Skeletal muscle tissue (tissue), 4 donors: ENCODE results near the gene ZBP1. TPM values are rescaled to one million over a fixed set of nuclear protein-coding genes. Genes with fewer than 3 reads are reported as not detected.
A peak's percentile ranks its signal among the peaks of the same experiment; 100 is the strongest.

Experiments used
- H3K27ac ChIP-seq: one replicate; pipeline ENCODE4 v1.7.0; 2013; ENCODE audit warnings: mild to moderate bottlenecking, low read depth, low read length, inconsistent platforms
- H3K27me3 ChIP-seq, 3 donors: one replicate each; pipeline ENCODE4 v1.7.0; 2013; ENCODE audit warnings: low read length in 3 of 3; ENCODE audit not compliant: control insufficient read depth in 3 of 3, insufficient read depth in 3 of 3
- H3K36me3 ChIP-seq, 3 donors: one replicate each; pipeline ENCODE4 v1.7.0; 2013; ENCODE audit warnings: low read length in 3 of 3; ENCODE audit not compliant: control insufficient read depth in 3 of 3, insufficient read depth in 3 of 3
- H3K4me1 ChIP-seq, 3 donors: one replicate each; pipeline ENCODE4 v1.7.0; 2013; ENCODE audit warnings: low read length in 3 of 3, mild to moderate bottlenecking in 3 of 3; ENCODE audit not compliant: control insufficient read depth in 3 of 3, insufficient read depth in 3 of 3
- H3K4me3 ChIP-seq, 3 donors: one replicate each; pipeline ENCODE4 v1.7.0; 2013; ENCODE audit warnings: low read length in 3 of 3
- H3K9ac ChIP-seq, 3 donors: one replicate each; pipeline ENCODE4 v1.7.0; 2013; ENCODE audit warnings: low read length in 3 of 3, mild to moderate bottlenecking in 3 of 3, moderate library complexity in 2 of 3, low read depth in 1 of 3
- H3K9me3 ChIP-seq, 3 donors: one replicate each; pipeline ENCODE4 v1.7.0; 2013; ENCODE audit warnings: low read length in 3 of 3; ENCODE audit not compliant: control insufficient read depth in 3 of 3
- total RNA-seq: library from RNA; depleted of rRNA; stranded (reverse); fragments of >200 nt; gene quantifications from one replicate; pipeline ENCODE4 v1.2.3, GENCODE V29; 2014
- donor health status: Osteomylitis.

The ZBP1 gene
- total RNA-seq, 1 donor from 2014 or later, result under 0.01 TPM

DNA sequence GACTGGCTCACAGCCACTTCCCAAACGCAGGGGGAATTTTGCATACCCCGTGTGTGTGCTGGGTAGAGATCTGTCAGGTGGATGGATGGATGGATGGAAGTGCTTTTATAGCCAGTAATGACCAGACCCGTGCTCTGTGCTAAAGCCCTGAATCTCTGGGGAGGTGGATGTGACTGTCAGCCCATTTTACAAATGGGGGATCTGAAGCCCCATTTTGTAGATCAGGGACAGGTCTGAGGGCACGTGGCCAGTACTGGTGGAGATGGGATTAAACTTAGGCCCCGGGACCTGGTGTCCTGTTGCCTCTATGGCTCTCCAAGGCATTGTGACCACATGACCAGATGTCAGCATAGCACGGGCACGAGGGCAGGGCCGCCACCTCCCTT lies 38.2 kb upstream of the ZBP1 start:
- no peaks in the 10 kb centered on the region for H3K9me3 ChIP-seq
- H3K4me3 ChIP-seq, result no peak overlapping the region
- peaks cover 0 to 15% (median 10%) of the 10 kb centered on the region in 3 donors for H3K36me3 ChIP-seq
- H3K9ac ChIP-seq, result peak overlapping the region in 1 of 3 donors; percentile 3
- H3K4me1 ChIP-seq, result peaks cover 18 to 34% (median 27%) of the 10 kb centered on the region in 3 donors
- no peak overlapping the region for H3K27ac ChIP-seq
- no peaks in the 10 kb centered on the region for H3K27me3 ChIP-seq

DNA sequence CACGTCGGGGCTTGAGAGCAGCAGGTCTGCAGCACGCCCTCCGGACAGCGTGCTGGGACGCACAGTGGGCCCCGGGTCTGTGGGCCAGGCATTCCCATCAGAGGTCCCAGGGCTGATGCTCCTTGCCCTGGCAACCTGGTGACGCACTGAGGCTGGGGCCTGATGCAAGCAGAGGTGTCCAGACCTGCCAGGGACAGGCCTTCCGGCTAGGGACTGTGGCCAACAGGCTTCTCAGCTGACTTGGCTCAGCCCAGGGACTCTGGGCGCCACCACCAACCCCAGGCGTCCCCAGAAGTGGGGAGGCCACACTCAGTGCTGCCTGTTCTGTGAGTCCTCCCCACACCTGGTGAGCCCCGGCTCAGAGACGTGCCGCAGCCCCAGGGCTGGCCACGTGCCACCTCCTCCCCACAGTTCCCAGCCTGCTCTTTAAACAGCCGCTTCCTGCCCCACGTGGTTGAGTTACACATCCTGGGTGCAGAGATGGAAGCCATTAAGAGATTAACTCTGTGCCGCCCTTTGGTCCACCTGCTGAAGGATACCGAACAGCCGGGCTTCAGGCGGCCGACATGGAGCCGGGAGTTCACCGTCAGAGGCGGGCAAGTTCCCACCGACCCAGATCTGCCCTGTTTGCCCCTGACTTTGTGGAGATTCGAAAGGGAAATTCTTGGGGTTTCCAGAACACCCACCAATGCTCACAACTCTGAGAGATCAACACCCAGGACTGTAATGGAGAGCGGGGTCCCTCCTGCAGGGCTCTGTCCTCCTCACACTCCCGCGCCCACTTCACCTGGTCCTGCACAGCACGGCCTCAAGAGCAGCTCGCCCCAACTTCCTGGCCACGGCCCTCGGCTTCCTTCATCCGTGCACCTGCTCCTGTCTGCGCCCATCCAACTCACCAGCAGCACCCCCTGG lies 37.6 kb upstream of the ZBP1 start:
- H3K36me3 ChIP-seq, result peaks cover 0 to 15% (median 10%) of the 10 kb centered on the region in 3 donors
- peak overlapping the region; percentile 25 for H3K27ac ChIP-seq
- no peaks in the 10 kb centered on the region for H3K9me3 ChIP-seq
- H3K4me3 ChIP-seq, result no peak overlapping the region
- peak overlapping the region in 2 of 3 donors; percentile 10 to 51 for H3K9ac ChIP-seq
- peaks cover 18 to 34% (median 27%) of the 10 kb centered on the region in 3 donors for H3K4me1 ChIP-seq
- H3K27me3 ChIP-seq, result no peaks in the 10 kb centered on the region

DNA sequence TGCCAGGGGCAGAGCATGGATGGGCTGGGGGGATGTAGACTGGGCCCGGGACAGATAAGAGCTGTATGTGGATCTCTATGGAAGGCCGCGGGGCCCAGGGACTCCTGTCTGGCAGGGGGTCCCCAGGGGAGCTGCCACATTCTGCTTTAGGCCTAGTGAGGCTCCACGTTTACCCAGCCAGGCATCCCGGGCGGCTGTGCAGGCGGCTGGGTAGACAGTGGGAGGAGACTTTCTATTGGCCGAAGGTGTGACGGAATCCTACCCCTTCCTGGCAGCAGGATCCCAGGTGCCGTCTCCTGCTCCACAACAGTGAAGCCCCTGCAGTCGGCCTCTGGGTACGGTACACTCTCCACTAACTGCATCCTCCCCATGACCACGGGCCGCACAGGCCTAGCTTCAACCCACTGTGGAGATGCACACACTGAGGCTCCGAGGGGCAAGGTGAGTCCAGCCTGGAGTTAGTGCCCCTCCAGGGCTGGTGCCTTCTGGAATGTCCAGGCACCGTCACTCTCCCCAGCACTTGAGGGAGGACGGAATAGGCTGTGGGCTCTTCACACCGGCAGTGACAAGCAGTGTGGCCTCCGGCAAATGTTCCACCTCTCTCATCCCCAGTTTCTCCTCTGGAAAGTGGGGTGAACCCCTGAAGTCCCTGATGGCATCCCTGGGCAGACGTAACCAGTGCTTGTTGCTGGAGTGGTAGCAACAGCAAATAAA lies 36.8 kb upstream of the ZBP1 start:
- no peaks in the 10 kb centered on the region for H3K27me3 ChIP-seq
- peaks cover 18 to 34% (median 27%) of the 10 kb centered on the region in 3 donors for H3K4me1 ChIP-seq
- no peak overlapping the region for H3K27ac ChIP-seq
- H3K36me3 ChIP-seq, result peaks cover 0 to 18% (median 15%) of the 10 kb centered on the region in 3 donors
- peak overlapping the region in 1 of 3 donors; percentile 51 for H3K9ac ChIP-seq
- H3K9me3 ChIP-seq, result no peaks in the 10 kb centered on the region
- H3K4me3 ChIP-seq, result no peak overlapping the region

DNA sequence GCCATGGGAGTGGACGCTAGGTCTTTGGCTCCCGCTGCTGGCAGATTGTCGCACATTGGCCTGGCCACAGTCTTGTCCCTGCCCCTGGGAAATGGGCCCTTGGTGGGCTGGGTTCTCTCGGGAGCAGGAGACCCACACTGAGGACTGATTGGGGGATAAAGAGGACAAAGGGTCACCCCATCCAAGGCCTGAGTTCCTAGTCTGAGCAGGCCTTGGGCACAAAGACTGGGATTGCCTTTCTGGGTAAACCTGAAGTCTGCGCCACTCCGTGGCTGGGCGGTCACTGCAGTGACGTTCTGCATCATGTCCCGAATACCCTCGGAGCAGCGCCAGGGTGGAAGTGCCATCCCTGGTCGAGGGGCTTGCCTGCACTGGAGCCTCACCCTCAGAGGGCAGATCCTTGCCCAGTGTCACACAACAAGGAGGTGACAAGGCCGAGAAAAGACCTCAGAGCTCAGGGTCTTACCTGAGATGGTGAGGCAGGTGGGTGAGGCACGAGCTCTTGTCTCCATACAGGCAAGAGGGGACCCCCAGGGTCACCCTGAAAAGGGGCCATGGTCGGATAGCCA lies 36.1 kb upstream of the ZBP1 start:
- H3K4me3 ChIP-seq, result no peak overlapping the region
- no peaks in the 10 kb centered on the region for H3K27me3 ChIP-seq
- H3K36me3 ChIP-seq, result peaks cover 0 to 18% (median 15%) of the 10 kb centered on the region in 3 donors
- no peak overlapping the region for H3K27ac ChIP-seq
- H3K9ac ChIP-seq, result no peak overlapping the region
- no peaks in the 10 kb centered on the region for H3K9me3 ChIP-seq
- H3K4me1 ChIP-seq, result peaks cover 16 to 34% (median 27%) of the 10 kb centered on the region in 3 donors

DNA sequence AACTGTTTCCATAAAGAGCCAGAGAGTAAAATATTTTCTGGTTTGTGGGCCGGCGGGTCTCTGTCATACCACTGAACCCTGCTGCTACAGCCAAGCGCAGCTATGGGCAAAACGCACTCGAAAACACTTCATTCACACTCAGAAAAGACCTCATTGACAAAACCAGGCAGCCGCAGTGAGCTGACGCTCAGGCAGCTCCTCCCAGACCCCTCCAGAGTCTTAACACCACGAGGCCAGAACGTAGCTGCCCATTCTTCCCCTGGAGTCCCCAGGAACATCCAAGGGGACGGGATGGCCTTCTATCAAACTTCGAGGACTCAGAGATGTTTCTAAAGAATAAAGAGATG lies 35.6 kb upstream of the ZBP1 start:
- peaks cover 0 to 19% (median 17%) of the 10 kb centered on the region in 3 donors for H3K36me3 ChIP-seq

DNA sequence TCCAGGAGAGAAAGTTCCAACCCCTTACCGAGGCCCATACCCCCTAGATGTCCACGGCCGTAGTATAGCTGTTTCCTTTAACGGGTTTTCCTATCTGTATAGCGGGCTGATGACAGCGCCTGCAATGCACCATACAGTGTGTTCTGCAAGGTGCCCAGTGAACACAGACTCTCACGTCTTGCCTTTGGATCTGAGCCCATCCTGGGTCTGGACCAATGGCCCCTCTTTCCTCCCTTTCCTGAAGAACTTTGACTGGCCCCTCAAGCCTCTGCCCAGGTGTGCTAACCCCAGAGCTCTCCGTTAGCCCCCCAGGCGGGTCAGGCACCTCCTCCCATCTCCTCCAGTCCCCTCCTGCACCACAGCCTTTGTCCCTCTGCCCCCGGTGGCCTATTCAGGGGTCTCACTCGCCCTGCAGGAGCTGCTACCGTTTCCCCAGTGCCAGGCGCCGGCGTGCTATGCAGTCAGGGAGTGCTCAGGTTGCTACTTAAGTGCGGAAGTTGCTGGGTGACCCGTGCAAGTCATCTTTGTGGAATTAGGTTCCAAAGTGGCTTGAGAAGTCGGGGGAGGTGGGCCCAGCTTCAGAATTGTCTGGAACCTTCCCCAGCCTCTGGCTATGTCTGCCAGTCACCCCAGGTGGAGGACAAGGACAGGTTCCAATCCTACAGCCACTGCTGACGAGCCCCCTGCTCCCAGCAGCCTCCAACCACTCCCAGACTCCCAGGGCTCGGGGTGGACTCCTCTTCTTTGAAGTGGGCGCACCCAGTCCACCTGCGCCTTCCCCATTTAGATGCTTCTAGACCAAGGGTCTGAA lies 35.0 kb upstream of the ZBP1 start:
- H3K4me3 ChIP-seq, result no peak overlapping the region
- H3K4me1 ChIP-seq, result peaks cover 11 to 22% (median 19%) of the 10 kb centered on the region in 3 donors
- no peak overlapping the region for H3K9ac ChIP-seq
- H3K9me3 ChIP-seq, result no peaks in the 10 kb centered on the region
- peaks cover 0 to 23% (median 17%) of the 10 kb centered on the region in 3 donors for H3K36me3 ChIP-seq
- H3K27ac ChIP-seq, result no peak overlapping the region
- no peaks in the 10 kb centered on the region for H3K27me3 ChIP-seq

More for the DNA sequence above, 35.6 kb upstream of the ZBP1 start:
- H3K9me3 ChIP-seq, result no peaks in the 10 kb centered on the region
- H3K27me3 ChIP-seq, result no peaks in the 10 kb centered on the region
- no peak overlapping the region for H3K4me3 ChIP-seq
- H3K4me1 ChIP-seq, result peaks cover 13 to 28% (median 22%) of the 10 kb centered on the region in 3 donors
- no peak overlapping the region for H3K9ac ChIP-seq
- H3K27ac ChIP-seq, result no peak overlapping the region

DNA sequence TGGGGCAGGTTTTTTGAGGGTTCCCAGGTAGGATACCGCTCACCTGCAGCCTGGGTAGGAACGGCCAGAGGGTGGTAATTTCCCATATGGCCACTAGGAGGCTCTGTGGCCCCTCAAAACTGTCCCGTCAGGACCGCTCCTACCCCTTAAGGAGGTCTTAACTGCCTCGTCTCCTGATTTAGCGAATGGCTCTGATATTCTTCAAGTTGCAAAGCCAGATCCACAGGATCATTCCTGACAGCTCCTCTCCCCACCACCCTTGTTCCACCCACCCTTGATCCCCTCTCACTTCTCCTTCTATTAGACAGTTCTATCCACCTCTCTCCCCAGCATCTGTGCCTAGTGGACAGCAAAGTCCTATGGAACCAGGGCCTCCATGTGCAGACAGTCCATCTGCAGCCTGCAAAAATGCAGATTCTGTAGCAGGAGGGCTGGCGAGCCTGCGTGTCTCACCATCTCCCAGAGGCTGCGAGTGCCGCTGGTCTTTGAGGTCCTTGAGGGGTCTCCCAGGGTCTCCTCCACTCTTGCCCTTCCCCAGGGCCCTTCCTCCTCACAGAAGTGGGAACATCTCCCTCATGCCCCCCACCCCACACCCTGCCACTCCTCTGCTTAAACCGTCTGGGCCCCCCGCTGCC lies 34.3 kb upstream of the ZBP1 start:
- Histone ChIP-seq H3K36me3 (peaks cover 0 to 23% (median 17%) of the 10 kb centered on the region in 3 donors), H3K27me3 (no peaks in the 10 kb centered on the region), H3K27ac (no peak overlapping the region), H3K9me3 (no peaks in the 10 kb centered on the region), H3K4me3 (no peak overlapping the region), H3K9ac (no peak overlapping the region), H3K4me1 (peaks cover 11 to 19% (median 17%) of the 10 kb centered on the region in 3 donors)

DNA sequence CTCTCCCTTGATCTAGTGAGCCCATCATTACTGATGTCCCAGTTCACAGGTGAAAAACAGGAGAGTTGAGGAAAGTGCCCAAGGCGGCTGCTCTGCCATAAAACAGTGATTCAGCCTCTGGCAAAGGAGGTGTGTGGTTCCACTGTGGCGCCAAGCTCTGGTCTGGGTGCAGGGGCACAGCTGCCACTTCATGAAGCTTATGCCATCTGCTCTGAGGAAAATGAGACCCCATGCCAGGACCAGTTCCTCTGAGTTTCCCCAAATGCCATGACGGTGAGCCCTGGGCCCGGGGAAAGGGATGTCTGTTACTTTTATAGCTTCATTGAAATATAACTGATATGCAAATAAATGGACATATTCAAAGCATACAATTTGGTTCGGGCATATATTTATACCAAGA lies 33.7 kb upstream of the ZBP1 start:
- no peaks in the 10 kb centered on the region for H3K27me3 ChIP-seq
- H3K4me3 ChIP-seq, result no peak overlapping the region
- peak overlapping the region in 1 of 3 donors; percentile 16 for H3K9ac ChIP-seq
- H3K27ac ChIP-seq, result no peak overlapping the region
- H3K4me1 ChIP-seq, result peaks cover 10 to 19% (median 15%) of the 10 kb centered on the region in 3 donors
- peaks cover 0 to 19% (median 16%) of the 10 kb centered on the region in 3 donors for H3K36me3 ChIP-seq
- no peaks in the 10 kb centered on the region for H3K9me3 ChIP-seq

DNA sequence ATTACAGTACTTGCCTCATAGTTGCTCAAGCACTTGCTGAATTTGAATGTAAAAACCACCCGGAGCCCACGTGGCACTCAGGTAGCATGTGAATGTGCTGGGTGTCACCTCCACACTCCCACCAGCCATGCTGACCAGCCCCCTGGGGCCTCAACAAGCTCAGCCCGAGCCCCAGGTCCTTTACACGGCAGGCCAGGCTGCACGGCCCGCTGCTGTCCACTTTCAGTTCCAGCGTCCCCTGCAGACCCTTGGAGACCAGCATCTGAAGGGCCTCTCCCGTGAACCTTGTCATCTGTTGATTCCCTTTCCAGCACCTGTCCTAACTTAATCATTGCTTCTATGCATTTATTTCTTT lies 33.3 kb upstream of the ZBP1 start:
- Histone ChIP-seq H3K4me3 (no peak overlapping the region), H3K4me1 (peaks cover 10 to 16% (median 11%) of the 10 kb centered on the region in 3 donors), H3K9ac (no peak overlapping the region), H3K36me3 (peaks cover 0 to 17% (median 16%) of the 10 kb centered on the region in 3 donors), H3K27me3 (no peaks in the 10 kb centered on the region), H3K27ac (no peak overlapping the region), H3K9me3 (no peaks in the 10 kb centered on the region)
